NCI-H1048 (cell line): ENCODE results near the gene ARRDC4.
A peak's percentile ranks its signal among the peaks of the same experiment; 100 is the strongest.

Experiments used
- DNase-seq: peaks from one replicate; lab custom pipeline; 2025; lab: John Stamatoyannopoulos, UW

Gene ARRDC4

GRCh38 chr15:97960364-97961066 lies at the start of gene ARRDC4:
TSS of gene ARRDC4 (plus strand) at chr15:97960703. CDS start at chr15:97960862, 159 bp downstream.
- peak; percentile 97 for DNase-seq

- no peak for DNase-seq
Measured at GRCh38 chr15:97914711-97915110, 45.8 kb upstream of the ARRDC4 start.

GRCh38 chr15:97915261-97915660 lies 45.2 kb upstream of the ARRDC4 start:
- no peak for DNase-seq

- DNase-seq, result no peak
Measured at GRCh38 chr15:97921296-97921865, 39.1 kb upstream of the ARRDC4 start.

GRCh38 chr15:97929456-97930229 lies 30.9 kb upstream of the ARRDC4 start:
- no peak for DNase-seq

GRCh38 chr15:97930230-97930629 lies 30.3 kb upstream of the ARRDC4 start:
- no peak for DNase-seq

- no peak for DNase-seq
Measured at GRCh38 chr15:97931314-97931713, 29.2 kb upstream of the ARRDC4 start.

GRCh38 chr15:97933589-97933988 lies 26.9 kb upstream of the ARRDC4 start:
- DNase-seq, result no peak

GRCh38 chr15:97940993-97941392 lies 19.5 kb upstream of the ARRDC4 start:
- DNase-seq, result no peak

- DNase-seq, result no peak
Measured at GRCh38 chr15:97941572-97941971, 18.9 kb upstream of the ARRDC4 start.

GRCh38 chr15:97944724-97945123 lies 15.8 kb upstream of the ARRDC4 start:
- DNase-seq, result no peak

GRCh38 chr15:97947465-97948260 lies 12.8 kb upstream of the ARRDC4 start:
- DNase-seq, result no peak

GRCh38 chr15:97953254-97953653 lies 7.2 kb upstream of the ARRDC4 start:
- DNase-seq, result no peak

GRCh38 chr15:97953748-97954147 lies 6.8 kb upstream of the ARRDC4 start:
- DNase-seq, result no peak

GRCh38 chr15:97955035-97955434 lies 5.5 kb upstream of the ARRDC4 start:
- no peak for DNase-seq

- no peak for DNase-seq
Measured at GRCh38 chr15:97955529-97955928, 5.0 kb upstream of the ARRDC4 start.

- DNase-seq, result no peak
Measured at GRCh38 chr15:97959724-97960363, 659 bp upstream of the ARRDC4 start.

- DNase-seq, result no peak
Measured at GRCh38 chr15:97961067-97961954, 808 bp downstream of the ARRDC4 start.

GRCh38 chr15:97962263-97962662 lies 1.8 kb downstream of the ARRDC4 start:
- DNase-seq, result no peak

GRCh38 chr15:97963779-97964178 lies 3.3 kb downstream of the ARRDC4 start:
- DNase-seq, result no peak

GRCh38 chr15:97966246-97966645 lies 5.7 kb downstream of the ARRDC4 start:
- DNase-seq, result no peak
